ENCODE data around the gene PRR15L. TPM values are rescaled to one million over a fixed set of nuclear protein-coding genes. Genes with fewer than 3 reads are reported as not detected.

PRR15L gene
- total and polyA plus RNA-seq, 2 of the 8 experiments (the other 6 are each of a cell fraction or from before 2014, with no cell fraction given): 0.26 to 1.1 TPM

- TF ChIP-seq CTBP2 (IDR thresholded peaks at IDR 0.05; ENCODE audit: borderline replicate concordance, insufficient read depth, insufficient read length, low read length) (no peak), SAP30 (IDR thresholded peaks at IDR 0.05; ENCODE audit: insufficient read depth, insufficient replicate concordance, low read length) (no peak)
Measured at GRCh38 chr17:47945080-47945479, 12.6 kb downstream of the PRR15L start (continued).

Data from H1 (cell line).